C4-2B (cell line): Measurements from ENCODE around the gene DCXR.

Experiments
- ZFX ChIP-seq: fragments of 450-650 bp; IDR thresholded peaks from 2 replicates; pipeline ENCODE4 v1.6.1; 2017
- TF ChIP-seq, protein P1 (sequence below): fragments of 450-650 bp; conservative IDR thresholded peaks from 2 replicates; pipeline ENCODE4 v1.5.1; 2017; ENCODE audit warnings: mild to moderate bottlenecking

DNA sequence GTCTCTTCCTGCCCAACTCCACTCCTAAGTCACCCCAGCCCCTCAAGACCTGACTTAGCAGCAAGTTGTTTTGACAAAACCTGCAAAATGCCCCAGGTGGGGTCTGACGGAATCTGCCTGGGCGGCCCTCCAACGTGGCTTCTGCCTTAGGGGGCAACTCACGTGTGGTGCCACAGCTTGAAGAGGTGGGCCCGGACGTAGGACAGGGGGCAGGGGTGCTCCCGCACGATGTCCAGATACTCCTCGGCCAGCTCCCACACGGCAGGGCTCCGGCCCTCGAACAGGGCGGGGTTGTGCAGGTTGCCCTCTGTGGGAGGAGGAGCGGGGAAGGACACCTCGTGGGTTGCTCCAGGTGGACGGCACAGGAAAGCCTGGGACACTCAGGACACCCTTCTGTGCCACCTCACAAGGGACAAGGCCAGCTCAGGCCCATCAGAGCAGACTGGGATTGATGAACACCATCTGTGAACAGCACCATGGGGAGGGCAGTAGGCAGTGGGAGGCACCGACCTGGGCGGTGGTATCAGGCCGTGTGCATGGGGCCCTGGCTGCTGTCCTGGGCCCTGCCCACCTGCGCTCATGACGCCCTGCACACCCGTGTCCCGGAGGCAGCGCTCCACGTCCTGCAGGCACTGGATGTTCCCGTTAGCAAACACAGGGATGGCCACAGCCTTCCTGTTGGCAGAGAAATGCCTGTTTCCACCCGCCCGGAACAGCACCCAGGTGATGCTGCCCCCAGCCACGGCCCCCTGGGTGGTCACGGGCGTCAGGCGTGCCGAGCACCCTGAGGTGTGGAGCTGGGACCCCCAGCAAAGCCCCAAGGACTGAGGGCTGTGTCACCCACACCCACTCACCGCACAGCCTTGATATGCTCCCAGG is 23.8 kb upstream of the DCXR start:
- TF ChIP-seq, protein P1, sequence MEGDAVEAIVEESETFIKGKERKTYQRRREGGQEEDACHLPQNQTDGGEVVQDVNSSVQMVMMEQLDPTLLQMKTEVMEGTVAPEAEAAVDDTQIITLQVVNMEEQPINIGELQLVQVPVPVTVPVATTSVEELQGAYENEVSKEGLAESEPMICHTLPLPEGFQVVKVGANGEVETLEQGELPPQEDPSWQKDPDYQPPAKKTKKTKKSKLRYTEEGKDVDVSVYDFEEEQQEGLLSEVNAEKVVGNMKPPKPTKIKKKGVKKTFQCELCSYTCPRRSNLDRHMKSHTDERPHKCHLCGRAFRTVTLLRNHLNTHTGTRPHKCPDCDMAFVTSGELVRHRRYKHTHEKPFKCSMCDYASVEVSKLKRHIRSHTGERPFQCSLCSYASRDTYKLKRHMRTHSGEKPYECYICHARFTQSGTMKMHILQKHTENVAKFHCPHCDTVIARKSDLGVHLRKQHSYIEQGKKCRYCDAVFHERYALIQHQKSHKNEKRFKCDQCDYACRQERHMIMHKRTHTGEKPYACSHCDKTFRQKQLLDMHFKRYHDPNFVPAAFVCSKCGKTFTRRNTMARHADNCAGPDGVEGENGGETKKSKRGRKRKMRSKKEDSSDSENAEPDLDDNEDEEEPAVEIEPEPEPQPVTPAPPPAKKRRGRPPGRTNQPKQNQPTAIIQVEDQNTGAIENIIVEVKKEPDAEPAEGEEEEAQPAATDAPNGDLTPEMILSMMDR = no peak
- TF ChIP-seq ZFX = no peak
